Peyer's patch (tissue), 4 donors: ENCODE results near the gene PGAP3.

Experiments used
- POLR2A ChIP-seq, 2 donors: fragments of 450-650 bp; IDR thresholded peaks; one replicate each; pipeline ENCODE4 v1.5.1; 2017; ENCODE audit warnings: antibody characterized with exemption in 2 of 2, mild to moderate bottlenecking in 2 of 2, moderate library complexity in 2 of 2
- TF ChIP-seq, protein P1 (sequence below), 6 experiments: fragments of 450-650 bp in 4 of 6; fragments of 200-600 bp in 2 of 6; sonication (generic) in 1 of 6; IDR thresholded peaks; one replicate each; pipeline ENCODE4 v1.5.1; 2017 to 2019; ENCODE audit warnings: antibody characterized with exemption in 6 of 6, mild to moderate bottlenecking in 3 of 6, moderate library complexity in 1 of 6

- TF ChIP-seq, protein P1, sequence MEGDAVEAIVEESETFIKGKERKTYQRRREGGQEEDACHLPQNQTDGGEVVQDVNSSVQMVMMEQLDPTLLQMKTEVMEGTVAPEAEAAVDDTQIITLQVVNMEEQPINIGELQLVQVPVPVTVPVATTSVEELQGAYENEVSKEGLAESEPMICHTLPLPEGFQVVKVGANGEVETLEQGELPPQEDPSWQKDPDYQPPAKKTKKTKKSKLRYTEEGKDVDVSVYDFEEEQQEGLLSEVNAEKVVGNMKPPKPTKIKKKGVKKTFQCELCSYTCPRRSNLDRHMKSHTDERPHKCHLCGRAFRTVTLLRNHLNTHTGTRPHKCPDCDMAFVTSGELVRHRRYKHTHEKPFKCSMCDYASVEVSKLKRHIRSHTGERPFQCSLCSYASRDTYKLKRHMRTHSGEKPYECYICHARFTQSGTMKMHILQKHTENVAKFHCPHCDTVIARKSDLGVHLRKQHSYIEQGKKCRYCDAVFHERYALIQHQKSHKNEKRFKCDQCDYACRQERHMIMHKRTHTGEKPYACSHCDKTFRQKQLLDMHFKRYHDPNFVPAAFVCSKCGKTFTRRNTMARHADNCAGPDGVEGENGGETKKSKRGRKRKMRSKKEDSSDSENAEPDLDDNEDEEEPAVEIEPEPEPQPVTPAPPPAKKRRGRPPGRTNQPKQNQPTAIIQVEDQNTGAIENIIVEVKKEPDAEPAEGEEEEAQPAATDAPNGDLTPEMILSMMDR (IDR thresholded peaks at IDR 0.05) = peak; percentile 98 to 100 (median 100)
- TF ChIP-seq POLR2A (IDR thresholded peaks at IDR 0.05) = no peak
These were observed 66.1 kb downstream of the PGAP3 start for GRCh38 chr17:39621523-39622379.
